ENCODE measurements around the gene OCA2.

OCA2 gene

DNA sequence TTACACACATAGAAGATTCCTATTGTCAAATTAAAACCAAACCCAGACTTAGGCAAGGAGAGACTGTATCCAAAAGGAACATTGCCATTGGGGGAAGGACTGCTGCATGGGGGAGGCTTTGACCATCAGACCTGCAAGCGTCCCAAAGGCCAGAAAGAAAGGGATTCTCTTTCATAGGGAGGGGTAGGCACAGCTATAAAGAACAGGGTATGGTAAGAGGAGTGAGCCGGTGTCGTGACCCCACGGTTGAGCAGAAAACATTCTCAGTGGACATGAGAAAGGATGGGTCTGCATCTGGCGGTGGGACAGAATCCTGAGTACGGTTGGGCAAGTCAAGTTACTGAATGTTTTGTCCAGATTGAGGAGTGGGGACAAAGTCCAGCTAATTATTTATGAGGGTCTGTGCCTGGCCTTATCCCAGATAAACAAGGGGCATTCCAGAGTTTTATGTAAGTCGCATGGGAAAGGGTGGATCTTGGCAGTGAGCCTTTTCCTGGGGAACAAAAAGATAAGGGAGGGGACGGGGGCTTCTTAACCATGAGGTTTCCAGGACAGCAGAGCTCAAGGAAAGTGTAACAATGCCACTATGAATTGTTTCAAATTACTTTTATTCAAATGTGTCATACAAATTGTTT lies 357.8 kb downstream of the OCA2 start:
- H3K4ac ChIP-seq (ENCODE audit: low read depth, low read length), result no peak overlapping the region
- H2AK5ac ChIP-seq (ENCODE audit: low read length), result no peak overlapping the region
- DNase-seq, result no peak
- H3K79me1 ChIP-seq (ENCODE audit: low read length), result no peaks in the 10 kb centered on the region
- H3K4me1 ChIP-seq (ENCODE audit: control insufficient read depth in 1 of 2, insufficient read depth in 2 of 2, low read length in 2 of 2), result no peaks in the 10 kb centered on the region
- no peaks in the 10 kb centered on the region for H3K9me3 ChIP-seq (ENCODE audit: insufficient read depth, low read depth, low read length)
- no peak overlapping the region for H2BK5ac ChIP-seq (ENCODE audit: low read depth, low read length, poor library complexity)
- H2BK12ac ChIP-seq (ENCODE audit: low read length), result no peak overlapping the region
- H3K4me3 ChIP-seq (ENCODE audit: low read depth, low read length), result no peak overlapping the region
- no peak overlapping the region for H3K27ac ChIP-seq (ENCODE audit: low read depth, low read length)
- H3K9ac ChIP-seq (ENCODE audit: low read length), result no peak overlapping the region
- H3K79me2 ChIP-seq (ENCODE audit: control insufficient read depth, insufficient read depth, low read length, poor library complexity), result no peaks in the 10 kb centered on the region
- no peak overlapping the region for H4K12ac ChIP-seq (ENCODE audit: low read depth, low read length)
- H3K4me2 ChIP-seq (ENCODE audit: low read length), result no peak overlapping the region
- H4K8ac ChIP-seq (ENCODE audit: low read depth, low read length), result no peak overlapping the region
- H3K18ac ChIP-seq (ENCODE audit: low read length), result no peak overlapping the region
- no peak overlapping the region for H2BK120ac ChIP-seq (ENCODE audit: insufficient read depth, low read length, poor library complexity)
- no CpG with 5 or more reads among the region's 8 CpGs for WGBS (ENCODE audit: extremely low coverage, insufficient coverage, insufficient read length)
- no peak overlapping the region for H3K14ac ChIP-seq (ENCODE audit: low read length)
- no peak overlapping the region for H3K23ac ChIP-seq (ENCODE audit: low read length)
- no peak overlapping the region for H4K91ac ChIP-seq (ENCODE audit: low read depth, low read length)
- H3K36me3 ChIP-seq (ENCODE audit: control insufficient read depth in 1 of 2, insufficient read depth in 2 of 2, low read length in 2 of 2), result no peaks in the 10 kb centered on the region
- H2AFZ ChIP-seq (ENCODE audit: insufficient read depth, low read length, poor library complexity), result no peak overlapping the region
- H3K27me3 ChIP-seq (ENCODE audit: insufficient read depth, low read length), result no peaks in the 10 kb centered on the region

DNA sequence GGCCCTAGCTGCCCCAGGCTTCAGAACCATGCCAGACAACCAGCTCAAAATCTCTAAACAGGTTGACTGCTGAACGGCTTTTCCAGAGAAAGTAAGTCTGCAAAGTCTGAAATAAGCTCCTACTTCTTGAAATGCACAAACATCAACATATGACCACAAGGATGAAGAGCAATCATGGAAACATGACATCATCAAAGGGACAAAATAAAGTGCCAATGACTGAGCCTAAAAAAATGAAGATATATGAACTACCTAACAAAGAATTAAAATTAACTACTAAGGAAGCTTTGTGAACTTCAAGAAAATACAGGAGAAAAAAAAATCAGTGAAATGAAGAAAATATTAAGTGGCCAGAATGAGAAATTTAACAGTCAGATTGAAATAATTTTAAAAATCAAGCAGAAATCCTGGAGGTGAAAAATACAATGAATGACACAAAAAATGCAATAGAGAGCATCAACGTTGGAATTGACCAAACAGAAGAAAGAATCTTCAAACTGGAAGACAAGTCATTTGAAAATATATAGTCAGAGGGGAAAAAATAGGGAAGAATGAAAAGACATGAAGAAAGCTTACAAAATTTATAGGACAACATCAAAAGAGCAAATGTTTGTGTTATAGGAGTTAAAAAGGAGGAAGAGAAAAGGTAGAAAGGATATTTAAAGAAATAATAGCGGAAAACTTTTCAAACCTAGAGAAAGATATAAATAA lies 364.2 kb downstream of the OCA2 start:
- Histone ChIP-seq H3K4me2 (ENCODE audit: low read length) (no peak overlapping the region), H2AK5ac (ENCODE audit: low read length) (no peak overlapping the region), H3K4ac (ENCODE audit: low read depth, low read length) (no peak overlapping the region), H3K14ac (ENCODE audit: low read length) (no peak overlapping the region), H2BK12ac (ENCODE audit: low read length) (no peak overlapping the region), H3K27ac (ENCODE audit: low read depth, low read length) (no peak overlapping the region), H3K27me3 (ENCODE audit: insufficient read depth, low read length) (no peaks in the 10 kb centered on the region), H3K79me1 (ENCODE audit: low read length) (no peaks in the 10 kb centered on the region), H2BK120ac (ENCODE audit: insufficient read depth, low read length, poor library complexity) (no peak overlapping the region), H4K8ac (ENCODE audit: low read depth, low read length) (no peak overlapping the region), H3K9me3 (ENCODE audit: insufficient read depth, low read depth, low read length) (peaks cover 6% of the 10 kb centered on the region), H3K18ac (ENCODE audit: low read length) (no peak overlapping the region), H4K91ac (ENCODE audit: low read depth, low read length) (no peak overlapping the region), H3K36me3 (ENCODE audit: control insufficient read depth in 1 of 2, insufficient read depth in 2 of 2, low read length in 2 of 2) (no peaks in the 10 kb centered on the region), H3K4me1 (ENCODE audit: control insufficient read depth in 1 of 2, insufficient read depth in 2 of 2, low read length in 2 of 2) (no peaks in the 10 kb centered on the region), H2AFZ (ENCODE audit: insufficient read depth, low read length, poor library complexity) (no peak overlapping the region), H3K4me3 (ENCODE audit: low read depth, low read length) (no peak overlapping the region), H3K79me2 (ENCODE audit: control insufficient read depth, insufficient read depth, low read length, poor library complexity) (no peaks in the 10 kb centered on the region), H3K23ac (ENCODE audit: low read length) (no peak overlapping the region), H3K9ac (ENCODE audit: low read length) (no peak overlapping the region), H2BK5ac (ENCODE audit: low read depth, low read length, poor library complexity) (no peak overlapping the region), H4K12ac (ENCODE audit: low read depth, low read length) (no peak overlapping the region)
- DNase-seq, result no peak
- no CpG with 5 or more reads among the region's 3 CpGs for WGBS (ENCODE audit: extremely low coverage, insufficient coverage, insufficient read length)

DNA sequence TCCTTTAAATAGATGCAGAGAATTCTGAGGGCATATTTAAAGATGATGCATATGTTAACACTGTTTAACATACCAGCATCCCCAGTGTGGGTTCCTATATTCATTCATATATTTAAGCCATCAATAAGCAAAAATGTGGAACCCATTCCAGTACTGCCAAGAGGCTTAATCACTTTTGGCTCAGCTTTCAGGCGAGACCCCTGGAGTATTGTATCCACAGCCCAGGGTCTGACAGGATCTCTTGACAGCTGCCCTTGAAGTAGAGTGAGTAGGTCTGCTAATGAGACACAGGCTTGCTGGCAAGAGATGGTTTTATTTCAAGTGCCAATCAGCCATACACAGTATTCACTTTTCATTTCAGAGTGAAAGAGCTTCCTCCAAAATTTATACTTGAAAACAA lies 367.3 kb downstream of the OCA2 start:
- Histone ChIP-seq H4K8ac (ENCODE audit: low read depth, low read length) (no peak overlapping the region), H3K27me3 (ENCODE audit: insufficient read depth, low read length) (no peaks in the 10 kb centered on the region), H4K12ac (ENCODE audit: low read depth, low read length) (no peak overlapping the region), H2BK5ac (ENCODE audit: low read depth, low read length, poor library complexity) (no peak overlapping the region), H2BK12ac (ENCODE audit: low read length) (no peak overlapping the region), H4K91ac (ENCODE audit: low read depth, low read length) (no peak overlapping the region), H3K4me1 (ENCODE audit: control insufficient read depth in 1 of 2, insufficient read depth in 2 of 2, low read length in 2 of 2) (no peaks in the 10 kb centered on the region), H3K4me2 (ENCODE audit: low read length) (no peak overlapping the region), H2AK5ac (ENCODE audit: low read length) (no peak overlapping the region), H3K23ac (ENCODE audit: low read length) (no peak overlapping the region), H3K4ac (ENCODE audit: low read depth, low read length) (no peak overlapping the region), H3K36me3 (ENCODE audit: control insufficient read depth in 1 of 2, insufficient read depth in 2 of 2, low read length in 2 of 2) (no peaks in the 10 kb centered on the region), H3K27ac (ENCODE audit: low read depth, low read length) (no peak overlapping the region), H3K18ac (ENCODE audit: low read length) (no peak overlapping the region), H2BK120ac (ENCODE audit: insufficient read depth, low read length, poor library complexity) (no peak overlapping the region), H3K4me3 (ENCODE audit: low read depth, low read length) (no peak overlapping the region), H2AFZ (ENCODE audit: insufficient read depth, low read length, poor library complexity) (no peak overlapping the region), H3K79me1 (ENCODE audit: low read length) (no peaks in the 10 kb centered on the region), H3K9me3 (ENCODE audit: insufficient read depth, low read depth, low read length) (peaks cover 6% of the 10 kb centered on the region), H3K14ac (ENCODE audit: low read length) (no peak overlapping the region), H3K79me2 (ENCODE audit: control insufficient read depth, insufficient read depth, low read length, poor library complexity) (no peaks in the 10 kb centered on the region), H3K9ac (ENCODE audit: low read length) (no peak overlapping the region)
- WGBS (ENCODE audit: extremely low coverage, insufficient coverage, insufficient read length), result no CpG with 5 or more reads among the region's 1 CpG
- DNase-seq, result no peak

DNA sequence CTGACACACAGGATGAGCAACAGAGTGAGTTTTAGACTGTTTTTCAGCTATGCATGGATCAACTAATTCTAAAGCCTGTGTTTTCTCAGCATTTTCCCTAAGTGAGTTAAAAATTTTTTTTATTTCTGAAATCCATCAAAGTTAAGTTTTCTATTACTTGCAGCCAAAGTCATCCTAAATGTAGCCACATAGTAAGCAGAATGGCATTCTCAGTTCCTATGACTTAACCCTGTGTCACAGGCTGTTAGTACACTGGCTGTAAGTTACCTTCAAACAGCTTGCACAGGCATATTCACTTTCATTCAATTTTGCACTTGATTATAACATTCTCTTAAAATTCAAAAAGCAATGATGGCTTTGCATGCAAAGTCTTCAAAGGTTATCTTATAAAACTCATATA lies 368.2 kb downstream of the OCA2 start:
- H2BK5ac ChIP-seq (ENCODE audit: low read depth, low read length, poor library complexity), result no peak overlapping the region
- no peak overlapping the region for H2AFZ ChIP-seq (ENCODE audit: insufficient read depth, low read length, poor library complexity)
- no peak overlapping the region for H3K4ac ChIP-seq (ENCODE audit: low read depth, low read length)
- no peak overlapping the region for H3K14ac ChIP-seq (ENCODE audit: low read length)
- H4K12ac ChIP-seq (ENCODE audit: low read depth, low read length), result no peak overlapping the region
- H3K79me1 ChIP-seq (ENCODE audit: low read length), result no peaks in the 10 kb centered on the region
- no peaks in the 10 kb centered on the region for H3K4me1 ChIP-seq (ENCODE audit: control insufficient read depth in 1 of 2, insufficient read depth in 2 of 2, low read length in 2 of 2)
- no peak overlapping the region for H4K8ac ChIP-seq (ENCODE audit: low read depth, low read length)
- H2BK12ac ChIP-seq (ENCODE audit: low read length), result no peak overlapping the region
- no peak overlapping the region for H3K4me3 ChIP-seq (ENCODE audit: low read depth, low read length)
- H3K27ac ChIP-seq (ENCODE audit: low read depth, low read length), result no peak overlapping the region
- no peaks in the 10 kb centered on the region for H3K79me2 ChIP-seq (ENCODE audit: control insufficient read depth, insufficient read depth, low read length, poor library complexity)
- H3K18ac ChIP-seq (ENCODE audit: low read length), result no peak overlapping the region
- H3K4me2 ChIP-seq (ENCODE audit: low read length), result no peak overlapping the region
- DNase-seq, result no peak
- no peaks in the 10 kb centered on the region for H3K27me3 ChIP-seq (ENCODE audit: insufficient read depth, low read length)
- peaks cover 6% of the 10 kb centered on the region for H3K9me3 ChIP-seq (ENCODE audit: insufficient read depth, low read depth, low read length)
- H3K23ac ChIP-seq (ENCODE audit: low read length), result no peak overlapping the region
- H3K9ac ChIP-seq (ENCODE audit: low read length), result no peak overlapping the region
- no peaks in the 10 kb centered on the region for H3K36me3 ChIP-seq (ENCODE audit: control insufficient read depth in 1 of 2, insufficient read depth in 2 of 2, low read length in 2 of 2)
- no peak overlapping the region for H2BK120ac ChIP-seq (ENCODE audit: insufficient read depth, low read length, poor library complexity)
- no peak overlapping the region for H4K91ac ChIP-seq (ENCODE audit: low read depth, low read length)
- H2AK5ac ChIP-seq (ENCODE audit: low read length), result no peak overlapping the region

All from trophoblast cell (in vitro differentiated cells and primary cell).